Measurements from ENCODE around the gene DEDD2.
"Not testable (repeated sequence)": the region's sequence is repeated elsewhere in the genome, so short reads cannot be mapped to it uniquely, and the experiment has no call there.

DEDD2 gene, protein sequence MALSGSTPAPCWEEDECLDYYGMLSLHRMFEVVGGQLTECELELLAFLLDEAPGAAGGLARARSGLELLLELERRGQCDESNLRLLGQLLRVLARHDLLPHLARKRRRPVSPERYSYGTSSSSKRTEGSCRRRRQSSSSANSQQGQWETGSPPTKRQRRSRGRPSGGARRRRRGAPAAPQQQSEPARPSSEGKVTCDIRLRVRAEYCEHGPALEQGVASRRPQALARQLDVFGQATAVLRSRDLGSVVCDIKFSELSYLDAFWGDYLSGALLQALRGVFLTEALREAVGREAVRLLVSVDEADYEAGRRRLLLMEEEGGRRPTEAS
- 129 reads per million, percentile 87 among the genes with 10 or more reads in this experiment for total RNA-seq

DNA sequence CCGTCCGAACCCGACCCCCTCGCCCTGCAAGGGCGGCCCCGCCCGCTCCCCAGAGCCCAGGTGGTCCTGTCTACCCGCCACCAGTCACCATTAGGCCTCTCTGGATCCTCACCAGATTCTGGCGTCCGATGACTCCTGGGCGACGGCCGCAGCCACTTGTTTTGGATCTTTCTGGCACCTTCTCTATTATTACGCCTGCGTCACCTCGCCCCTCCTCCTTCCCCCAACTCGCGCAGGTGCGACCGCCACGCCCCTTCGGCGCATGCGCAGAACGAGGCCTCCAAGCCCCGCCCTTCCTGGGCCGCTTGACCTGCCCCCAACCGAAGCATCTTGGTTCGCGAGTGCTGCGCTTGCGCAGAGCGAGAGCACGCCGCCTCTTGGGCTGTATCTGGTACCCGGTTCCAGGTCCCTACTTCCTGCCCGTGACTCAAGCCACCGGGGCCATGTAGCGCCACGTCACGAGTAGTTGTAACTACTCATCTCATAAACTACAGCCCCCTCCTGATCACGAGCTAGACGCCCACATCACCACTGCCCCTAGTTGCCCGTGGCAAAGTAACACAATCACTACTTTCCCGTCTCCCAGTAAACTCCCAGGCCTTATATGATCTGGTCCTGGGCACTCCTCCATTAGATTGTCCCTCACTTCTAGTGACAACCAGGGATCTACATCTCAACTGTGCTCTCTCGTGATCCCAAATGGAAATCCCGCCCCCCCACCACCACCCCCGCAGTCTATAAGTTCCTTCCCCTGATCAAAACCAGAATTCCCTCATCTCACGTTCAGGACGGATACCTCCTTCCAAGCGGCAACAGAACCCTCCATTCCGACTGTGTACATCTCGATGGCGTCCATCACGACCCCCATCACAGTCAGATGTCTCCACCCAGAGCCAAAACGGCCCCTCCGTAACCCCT, at the start of gene DEDD2:
Gene DEDD2 (minus strand): TSS at position 158 of the 918 bp plus-strand sequence. CDS start 670 bp downstream, outside the sequence.
- peak; percentile 99 for DNase-seq

DNA sequence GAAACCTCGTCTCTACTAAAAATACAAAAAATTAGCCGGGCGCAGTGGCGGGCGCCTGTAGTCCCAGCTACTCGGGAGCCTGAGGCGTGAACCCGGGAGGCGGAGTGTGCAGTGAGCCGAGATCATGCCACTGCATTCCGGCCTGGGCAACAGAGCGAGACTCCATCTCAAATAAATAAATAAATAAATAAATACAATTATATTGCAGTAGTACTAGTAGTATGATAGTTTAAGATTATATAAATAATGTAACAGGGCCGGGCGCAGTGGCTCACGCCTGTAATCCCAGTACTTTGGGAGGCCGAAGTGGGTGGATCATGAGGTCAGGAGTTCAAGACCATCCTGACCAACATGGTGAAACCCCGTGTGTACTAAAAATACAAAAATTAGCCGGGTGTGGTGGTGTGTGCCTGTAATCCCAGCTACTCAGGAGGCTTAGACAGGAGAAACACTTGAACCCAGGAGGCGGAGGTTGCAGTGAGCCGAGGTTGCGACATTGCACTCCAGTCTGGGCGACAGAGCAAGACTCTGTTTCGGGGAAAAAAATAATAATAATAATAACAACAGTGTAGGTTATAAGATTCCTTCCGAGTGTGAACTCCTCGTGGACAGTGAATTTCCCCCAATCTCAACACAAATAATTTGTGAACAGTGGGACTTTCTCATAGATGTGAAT, 49.6 kb upstream of the DEDD2 start:
- not testable (repeated sequence) for DNase-seq

DNA sequence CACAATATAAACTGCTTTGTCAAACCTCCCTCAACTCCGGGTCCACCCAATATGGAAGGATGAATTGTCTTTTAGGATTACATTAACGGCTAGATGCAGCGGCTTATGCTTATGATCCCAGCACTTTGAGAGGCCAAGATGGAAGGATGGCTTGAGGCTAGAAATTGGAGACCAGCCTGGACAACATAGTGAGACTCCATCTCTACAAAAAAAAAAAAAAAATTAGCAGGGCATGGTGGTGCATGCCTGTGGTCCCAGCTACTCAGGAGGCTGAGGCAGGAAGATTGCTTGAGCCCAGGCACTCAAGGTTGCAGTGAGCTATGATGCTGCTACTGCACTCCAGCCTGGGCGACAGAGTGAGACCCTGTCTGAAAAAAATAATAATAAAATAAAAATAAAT, 48.6 kb upstream of the DEDD2 start:
- not testable (repeated sequence) for DNase-seq

DNA sequence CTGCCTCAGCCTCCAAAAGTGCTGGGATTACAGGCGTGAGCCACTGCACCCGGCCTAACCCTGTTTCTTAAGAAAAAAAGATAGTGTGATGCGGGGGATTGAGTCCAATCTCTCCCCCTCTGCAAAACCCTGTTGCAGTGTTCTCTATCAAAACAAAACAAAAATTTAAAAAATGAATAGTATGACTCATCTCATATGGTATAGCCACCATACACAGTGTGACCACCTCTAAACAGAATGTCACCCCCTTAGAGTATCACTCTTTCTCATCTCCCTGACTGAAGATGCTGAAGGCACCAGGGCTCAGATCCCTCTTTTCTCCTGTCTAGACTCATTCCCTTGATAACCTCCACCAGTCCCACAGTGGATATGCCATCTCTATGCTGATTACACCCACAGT, 44.3 kb upstream of the DEDD2 start:
- no peak for DNase-seq

DNA sequence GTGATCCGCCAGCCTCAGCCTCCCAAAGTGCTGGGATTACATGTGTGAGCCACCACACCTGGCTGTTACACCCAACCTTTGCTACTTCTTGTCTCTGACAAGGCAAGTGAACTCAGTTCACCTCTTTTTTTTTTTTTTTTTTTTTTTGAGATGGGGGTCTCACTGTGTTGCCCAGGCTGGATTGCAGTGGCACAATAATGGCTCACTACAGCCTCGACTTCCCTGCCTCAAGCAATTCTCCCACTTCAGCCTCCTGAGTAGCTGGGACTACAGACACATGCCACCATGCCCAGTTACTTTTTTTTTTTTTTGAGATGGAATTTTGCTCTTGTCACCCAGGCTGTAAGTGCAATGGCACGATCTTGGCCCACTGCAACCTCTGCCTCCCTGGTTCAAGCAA, 40.4 kb upstream of the DEDD2 start:
- not testable (repeated sequence) for DNase-seq

DNA sequence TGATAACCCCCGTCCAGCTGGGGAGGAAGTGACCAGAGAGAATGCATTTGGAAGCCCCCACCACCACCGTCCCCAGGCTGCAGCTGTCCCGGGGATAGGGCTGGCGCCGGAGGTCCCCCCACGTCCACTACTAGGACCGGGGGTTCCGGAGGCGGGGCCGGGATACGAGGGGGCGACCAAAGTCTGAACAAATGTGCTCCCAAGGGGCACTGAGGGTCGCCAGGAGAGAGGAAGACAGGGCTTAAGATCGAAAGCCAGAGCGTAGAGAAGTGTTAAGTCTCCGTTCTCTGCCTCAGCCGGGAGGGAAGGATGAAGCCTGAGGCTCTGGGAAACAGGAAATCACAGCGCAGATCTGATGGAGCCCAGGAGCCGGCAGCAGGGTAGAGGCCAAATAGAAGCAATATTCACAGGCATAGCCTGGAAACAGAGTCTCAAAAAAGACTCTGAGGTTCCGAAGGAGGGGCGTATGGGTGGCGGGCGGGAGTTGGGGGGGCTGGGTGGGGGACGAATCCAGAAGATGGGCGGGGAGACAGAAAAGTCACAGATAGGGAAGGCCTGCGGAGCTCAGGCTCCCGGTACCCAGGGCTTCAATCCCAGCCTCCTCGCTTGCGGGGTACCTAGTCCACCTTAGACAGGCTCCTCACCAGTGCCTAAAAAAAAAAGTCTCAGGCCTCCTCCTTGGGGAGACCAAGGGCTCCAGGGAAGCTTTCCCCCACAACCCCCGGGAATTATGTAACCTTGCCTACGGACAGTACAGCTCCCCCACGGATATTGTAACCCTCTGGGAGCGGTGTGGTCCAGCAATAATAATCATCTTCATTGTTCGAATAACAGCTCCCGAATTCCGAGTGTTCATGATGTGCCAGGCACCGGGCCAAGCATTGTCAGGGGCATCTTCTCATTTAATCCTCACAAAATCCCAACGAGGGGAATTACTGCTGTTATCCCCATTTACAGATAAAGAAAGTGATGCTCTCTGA, 38.6 kb upstream of the DEDD2 start:
- no peak for DNase-seq

DNA sequence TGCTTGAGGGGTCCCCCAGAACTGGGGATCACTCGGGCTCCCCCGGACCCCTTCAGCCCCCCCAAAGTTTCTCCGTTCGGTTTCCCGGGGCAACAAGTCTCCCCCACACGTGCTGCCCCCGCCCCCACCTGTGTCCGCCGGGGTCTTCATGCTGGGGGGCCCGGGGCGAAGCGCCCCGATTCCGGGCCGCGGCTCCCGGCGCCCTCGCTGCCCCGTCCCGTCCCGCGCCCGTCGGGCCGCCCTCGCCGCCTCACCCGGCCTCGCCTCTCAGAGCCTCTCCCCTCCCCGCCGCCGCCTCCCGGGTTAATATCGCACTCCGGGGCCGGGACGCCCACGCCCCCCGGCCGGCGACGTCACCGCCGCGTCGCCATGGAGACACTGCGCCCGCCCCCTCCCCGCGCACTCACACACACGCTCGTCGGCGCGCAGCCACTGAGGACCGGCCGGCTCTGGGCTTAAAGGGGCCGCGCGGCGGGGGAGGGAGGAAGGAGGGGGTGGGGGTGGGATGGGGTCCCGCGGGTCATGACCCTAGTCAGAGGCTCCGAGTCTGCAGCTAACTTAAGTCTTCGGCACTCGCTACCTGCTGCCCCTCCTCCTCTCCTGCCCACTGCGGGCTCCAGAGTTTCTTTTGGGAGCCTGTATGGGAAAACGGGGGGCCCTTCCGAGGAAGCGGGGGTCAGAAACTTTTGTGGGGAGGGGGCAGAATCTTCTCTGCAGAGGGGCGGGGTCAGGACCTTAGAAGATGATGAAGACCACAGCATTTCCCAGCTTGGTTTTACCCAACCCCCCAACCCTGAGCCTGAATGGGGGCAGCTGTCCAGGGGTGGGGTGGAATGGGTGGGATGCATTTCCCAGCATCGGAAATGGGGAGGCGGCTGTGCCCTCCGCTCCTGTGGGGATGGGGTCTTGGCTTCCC, 37.6 kb upstream of the DEDD2 start, which contains the start of gene ERF:
Gene ERF (minus strand): TSS at position 279 of the 916 bp plus-strand sequence. CDS start 129 bp downstream, at position 150.
- peak; percentile 91 for DNase-seq

DNA sequence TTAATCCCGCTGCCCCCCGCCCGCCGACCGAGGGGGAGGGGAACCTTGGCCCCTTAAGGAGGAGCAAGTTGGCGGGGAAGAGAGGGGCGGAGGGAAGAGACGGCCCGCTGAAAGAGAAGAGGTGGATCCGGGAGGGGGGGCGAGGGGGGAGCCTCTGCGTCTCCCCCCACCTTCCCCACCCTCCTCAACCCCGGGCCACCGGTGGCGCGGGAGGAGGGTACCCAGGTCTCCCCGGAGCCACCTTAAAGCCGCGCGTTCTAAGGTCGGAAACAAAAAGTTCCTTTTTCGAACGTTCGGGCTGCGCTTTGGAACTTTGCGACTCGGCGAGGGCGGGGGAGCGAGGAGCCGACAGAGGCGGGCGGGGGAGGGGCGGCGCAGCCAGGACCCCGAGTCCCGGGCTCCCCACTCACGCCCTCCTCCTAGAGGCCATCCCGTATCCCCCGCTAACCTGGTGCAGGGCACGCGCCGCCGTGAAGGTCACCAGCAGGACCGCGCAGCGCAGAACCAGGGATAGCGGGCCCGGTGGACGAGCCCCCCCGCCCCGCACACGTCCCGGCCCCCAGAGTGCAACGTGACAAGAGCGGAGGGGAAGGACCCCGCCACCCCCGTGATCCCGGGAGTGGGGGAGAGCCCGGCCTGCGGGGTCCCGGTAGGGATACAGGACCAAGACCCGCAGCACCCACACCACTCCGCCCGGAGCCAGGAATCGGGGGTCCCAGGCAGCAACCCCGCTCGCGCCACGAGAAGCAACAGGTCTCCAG, 36.8 kb upstream of the DEDD2 start:
- DNase-seq, result peak; percentile 79

DNA sequence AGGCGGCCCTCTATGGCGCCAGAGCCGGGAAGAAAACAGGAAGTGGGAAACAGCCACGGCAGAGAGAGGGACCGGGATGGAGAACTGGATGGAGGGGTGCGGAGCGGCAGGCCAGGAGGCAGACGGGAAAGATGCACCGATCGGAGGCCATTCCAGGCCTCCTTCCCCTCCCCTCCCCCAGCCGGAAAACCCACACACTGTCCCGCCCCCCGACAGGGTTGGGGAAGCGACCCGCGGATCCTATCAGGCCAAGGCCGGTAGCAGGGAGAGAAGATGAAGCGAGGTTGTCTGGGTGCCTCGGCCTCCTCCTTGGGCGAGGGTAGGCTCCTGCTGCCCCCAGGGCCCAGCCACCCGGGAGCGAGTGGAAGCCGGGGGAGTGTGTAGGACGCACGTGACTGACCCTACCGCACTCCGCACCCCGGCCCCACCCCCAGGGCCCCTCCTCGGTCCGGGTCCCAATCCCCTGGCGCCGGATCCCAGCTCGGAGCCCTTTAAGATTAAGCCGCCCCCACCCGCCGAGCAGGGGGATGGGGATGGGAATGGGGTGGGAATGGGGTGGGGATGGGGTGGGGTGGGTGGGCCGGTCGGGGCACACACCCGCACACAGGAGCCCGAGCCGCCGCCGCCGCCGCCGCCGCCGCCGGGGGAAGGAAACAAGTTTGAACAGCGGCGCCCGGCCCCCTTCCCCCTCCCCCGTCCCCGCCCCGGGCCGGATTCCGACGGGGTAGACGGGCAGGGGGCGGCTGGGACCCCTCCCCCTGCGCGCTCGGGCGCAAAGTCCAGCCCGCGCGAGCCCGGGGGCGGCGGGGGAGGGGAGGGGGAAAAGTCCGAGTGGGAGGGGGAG, 36.0 kb upstream of the DEDD2 start:
- DNase-seq, result peak; percentile 52

DNA sequence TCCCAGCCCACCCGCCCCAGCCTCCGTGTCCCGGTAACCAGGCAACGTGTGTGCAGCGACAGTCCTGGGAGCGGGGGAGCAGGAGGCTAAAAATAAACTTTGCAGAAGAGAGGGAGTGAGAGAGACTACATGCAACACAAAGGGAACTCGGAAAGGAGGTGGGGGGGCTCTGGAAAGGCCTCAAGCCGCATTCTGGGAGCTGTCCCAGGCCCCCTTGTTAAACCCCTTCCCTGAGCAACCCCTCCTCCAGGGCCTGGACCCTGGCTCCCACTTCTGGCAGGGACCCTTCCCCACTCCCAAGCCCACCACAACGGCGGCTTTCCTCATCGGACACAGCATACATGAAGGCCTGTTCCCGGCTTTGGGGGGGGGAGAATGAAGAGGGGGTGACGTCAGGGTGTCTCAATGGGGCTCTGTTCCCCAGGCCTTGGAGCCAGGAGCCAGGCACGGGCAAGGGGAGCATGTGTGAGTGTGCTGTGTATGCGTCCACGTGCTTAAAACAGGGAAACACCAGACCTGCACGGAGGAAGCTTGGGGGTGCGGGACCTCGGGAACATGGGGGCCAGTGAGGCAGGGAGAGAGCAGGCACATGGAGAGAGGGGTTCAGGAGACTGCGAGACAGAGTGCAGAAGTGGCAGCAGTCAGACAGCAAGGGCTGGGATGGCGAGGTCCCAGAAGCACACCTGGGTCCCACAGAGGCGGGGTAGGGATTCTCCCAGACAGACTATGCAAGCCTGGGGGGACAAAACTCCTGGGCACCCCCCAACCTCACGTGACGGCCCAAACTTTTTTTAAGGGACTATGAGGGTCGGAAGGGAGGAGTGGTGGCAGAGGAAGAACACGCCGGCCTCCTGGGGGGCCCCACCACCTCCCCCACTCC, 35.1 kb upstream of the DEDD2 start:
- no peak for DNase-seq

DNA sequence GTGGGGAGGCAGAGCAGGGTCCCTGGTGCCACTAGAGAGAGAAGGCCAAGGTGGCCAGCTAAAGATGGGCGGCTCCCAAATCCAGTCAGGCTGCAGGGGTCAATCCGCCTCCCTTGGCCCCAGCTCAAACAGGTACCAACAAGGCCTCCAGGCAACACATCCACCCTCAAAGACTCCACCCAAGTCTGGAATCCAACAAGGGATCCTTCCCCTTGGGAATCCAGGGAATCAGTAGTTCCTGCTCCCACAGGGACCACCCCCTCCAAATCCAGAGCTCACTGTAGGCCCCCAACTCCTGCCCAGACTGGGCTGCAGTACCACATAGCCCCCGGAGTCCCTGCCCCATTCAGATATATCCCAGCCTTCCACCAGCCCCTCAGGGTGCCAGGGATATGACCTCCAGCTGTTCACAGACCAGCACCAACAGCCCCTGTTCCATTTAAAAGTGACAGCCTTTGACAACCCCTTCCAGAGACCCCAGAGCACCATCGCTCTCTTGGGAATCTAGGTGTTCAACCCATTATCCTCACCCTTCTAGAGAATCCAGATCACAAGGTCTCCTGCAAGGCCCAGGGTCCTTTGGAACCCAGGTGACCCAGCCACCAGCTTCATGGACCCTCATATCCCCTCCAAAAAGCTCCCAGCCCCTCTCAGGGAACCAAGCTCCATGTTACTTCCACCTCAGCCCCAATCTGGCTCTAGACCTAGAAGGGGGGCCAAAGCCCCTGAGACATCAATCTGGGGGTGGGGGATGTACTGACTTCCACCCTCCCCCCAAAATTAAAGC, 34.3 kb upstream of the DEDD2 start:
- no peak for DNase-seq

DNA sequence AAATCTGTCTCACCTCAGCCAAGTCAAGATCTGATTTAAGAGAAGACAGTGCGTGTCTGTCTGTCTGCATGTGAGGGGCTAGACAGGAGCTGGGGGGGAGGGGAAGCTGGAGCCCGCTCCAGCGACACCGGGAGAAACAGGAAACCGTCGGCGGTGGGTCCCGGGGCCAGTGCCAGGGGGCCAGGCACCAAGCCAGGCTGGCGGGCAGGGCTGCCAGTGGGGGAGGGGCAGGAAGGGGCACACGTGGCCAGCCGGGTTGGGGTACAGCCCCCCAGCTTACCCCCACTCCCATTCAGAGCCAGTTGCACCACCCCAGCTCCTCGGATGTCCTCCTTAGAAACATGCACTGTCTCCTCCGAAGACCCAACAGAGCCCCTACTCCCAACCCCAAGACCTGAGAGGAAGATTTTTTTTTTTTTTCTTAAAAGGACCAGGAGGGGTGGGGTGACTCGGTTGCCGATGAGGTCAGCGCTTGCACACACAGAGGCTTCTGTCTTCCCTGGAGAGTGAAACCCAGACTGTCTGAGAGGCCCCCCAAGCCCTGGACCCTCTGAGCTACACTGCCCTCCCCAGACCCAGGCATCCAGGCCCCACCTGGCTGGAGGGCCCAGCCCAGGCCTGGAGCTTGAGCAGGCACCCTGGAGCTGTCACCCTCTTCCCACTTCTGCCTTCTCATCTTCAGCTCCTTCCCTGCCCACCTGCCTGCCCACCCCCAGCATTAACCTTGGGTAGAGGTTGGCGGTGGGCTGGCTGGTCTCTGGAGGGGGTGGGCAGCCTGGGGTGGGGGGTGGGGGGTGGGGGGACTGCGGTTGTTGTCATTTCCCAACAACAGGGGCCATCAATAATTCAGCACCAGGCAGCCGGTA, 33.4 kb upstream of the DEDD2 start:
- no peak for DNase-seq

DNA sequence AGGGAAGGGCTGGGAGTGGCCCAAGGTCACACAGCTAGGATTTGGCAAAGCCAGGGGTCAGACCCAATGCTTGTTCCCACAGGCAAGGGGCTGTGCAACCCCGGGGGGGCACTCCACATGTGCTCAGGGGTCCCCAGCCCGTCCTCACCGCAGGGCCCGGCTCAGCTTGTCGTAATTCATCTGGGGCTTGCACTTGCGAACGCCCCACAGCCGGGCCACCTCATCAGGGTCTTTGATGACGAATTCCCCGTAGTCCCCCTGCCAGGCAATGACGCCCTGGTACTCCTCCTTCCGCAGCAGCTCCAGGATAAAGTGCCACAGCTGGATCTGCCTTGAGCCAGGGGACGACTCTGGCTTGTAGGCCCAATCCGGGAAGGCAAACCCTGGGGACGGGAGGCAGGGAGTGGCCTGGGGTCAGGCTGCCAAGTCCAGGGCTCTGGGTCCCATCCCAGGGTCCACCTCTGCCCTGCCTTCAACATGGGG, 32.7 kb upstream of the DEDD2 start:
- DNase-seq, result no peak

DNA sequence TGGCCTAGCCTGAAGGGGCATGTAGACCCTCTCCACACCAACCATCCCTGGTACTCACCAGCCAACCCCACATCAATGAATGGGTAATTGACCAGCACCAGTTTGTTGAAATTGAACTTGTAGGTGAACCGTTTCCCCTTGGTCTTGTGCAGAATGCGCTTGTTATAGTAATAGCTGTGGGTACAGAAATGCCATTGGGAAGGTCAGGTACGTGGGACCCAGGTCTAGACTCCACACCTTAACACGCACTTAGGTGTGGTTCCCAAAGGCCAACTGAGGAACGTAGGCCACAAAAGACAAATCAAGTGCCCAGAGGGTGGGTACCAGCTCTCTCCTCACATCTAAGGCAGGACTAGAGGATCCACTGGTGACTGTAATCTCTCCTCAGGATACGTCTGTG, 32.3 kb upstream of the DEDD2 start:
- no peak for DNase-seq

DNA sequence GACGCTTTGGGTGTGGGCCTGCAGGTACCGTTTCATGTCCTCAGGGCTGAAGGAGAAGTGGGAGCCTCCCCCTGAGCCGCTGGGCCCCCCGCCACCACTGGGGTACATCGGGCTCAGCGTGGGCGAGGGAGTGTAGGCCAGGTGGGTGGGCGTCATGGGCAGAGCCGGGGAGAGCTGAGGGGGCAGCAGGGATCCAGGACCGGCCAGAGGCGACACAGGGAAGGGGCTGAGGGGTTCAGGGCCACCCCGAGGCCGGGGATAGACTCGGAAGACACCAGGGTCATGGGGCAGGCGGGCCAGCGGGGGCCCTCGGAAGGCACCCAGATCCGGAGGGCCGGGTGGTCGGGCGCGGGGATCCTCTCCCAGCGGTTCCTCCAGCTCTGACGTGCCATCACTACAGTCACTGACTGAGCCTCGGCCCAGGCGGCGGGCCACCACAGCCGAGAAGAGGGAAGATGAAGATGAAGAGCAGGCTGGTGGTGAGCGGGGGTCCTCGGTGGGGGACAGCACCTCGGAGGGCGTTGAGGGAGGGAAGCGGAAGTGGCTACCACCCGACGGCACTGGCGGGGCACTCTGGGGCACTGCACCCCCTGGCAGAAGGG, 31.8 kb upstream of the DEDD2 start:
- DNase-seq, result no peak
